Mesodermal cell (in vitro differentiated cells): Measurements from ENCODE around the gene PSKH1.
"Not testable (repeated sequence)": the region's sequence is repeated elsewhere in the genome, so short reads cannot be mapped to it uniquely, and the experiment has no call there.

Source experiments
- H3K27ac ChIP-seq: 2 replicates; pipeline ENCODE4 v1.7.0; 2013; ENCODE audit warnings: mild to moderate bottlenecking, low read depth, low read length, moderate library complexity; ENCODE audit not compliant: severe bottlenecking
- H3K36me3 ChIP-seq: 2 replicates; pipeline ENCODE4 v1.7.1; 2013; ENCODE audit warnings: mild to moderate bottlenecking, low read length, moderate library complexity; ENCODE audit not compliant: control insufficient read depth, insufficient read depth
- H3K4me1 ChIP-seq: one replicate; pipeline ENCODE4 v1.7.1; 2013; ENCODE audit warnings: mild to moderate bottlenecking, low read length; ENCODE audit not compliant: insufficient read depth, control insufficient read depth, poor library complexity, severe bottlenecking
- H3K4me3 ChIP-seq: 2 replicates; pipeline ENCODE4 v1.7.0; 2013; ENCODE audit warnings: low read length, control low read depth, mild to moderate bottlenecking; ENCODE audit not compliant: insufficient read depth, poor library complexity, severe bottlenecking; ENCODE audit errors: extremely low read depth
- H3K9me3 ChIP-seq: 2 replicates; pipeline ENCODE4 v1.7.1; 2013; ENCODE audit warnings: mild to moderate bottlenecking, low read length, moderate library complexity; ENCODE audit not compliant: control insufficient read depth
- WGBS, 2 experiments: methylation state at CpG; one replicate each; pipeline ENCODE4 v1.1.5; 2013; ENCODE audit warnings: missing lambda C conversion rate in 2 of 2; ENCODE audit not compliant: insufficient coverage in 2 of 2; 5-methylcytosine and 5-hydroxymethylcytosine counted together

PSKH1 gene

DNA sequence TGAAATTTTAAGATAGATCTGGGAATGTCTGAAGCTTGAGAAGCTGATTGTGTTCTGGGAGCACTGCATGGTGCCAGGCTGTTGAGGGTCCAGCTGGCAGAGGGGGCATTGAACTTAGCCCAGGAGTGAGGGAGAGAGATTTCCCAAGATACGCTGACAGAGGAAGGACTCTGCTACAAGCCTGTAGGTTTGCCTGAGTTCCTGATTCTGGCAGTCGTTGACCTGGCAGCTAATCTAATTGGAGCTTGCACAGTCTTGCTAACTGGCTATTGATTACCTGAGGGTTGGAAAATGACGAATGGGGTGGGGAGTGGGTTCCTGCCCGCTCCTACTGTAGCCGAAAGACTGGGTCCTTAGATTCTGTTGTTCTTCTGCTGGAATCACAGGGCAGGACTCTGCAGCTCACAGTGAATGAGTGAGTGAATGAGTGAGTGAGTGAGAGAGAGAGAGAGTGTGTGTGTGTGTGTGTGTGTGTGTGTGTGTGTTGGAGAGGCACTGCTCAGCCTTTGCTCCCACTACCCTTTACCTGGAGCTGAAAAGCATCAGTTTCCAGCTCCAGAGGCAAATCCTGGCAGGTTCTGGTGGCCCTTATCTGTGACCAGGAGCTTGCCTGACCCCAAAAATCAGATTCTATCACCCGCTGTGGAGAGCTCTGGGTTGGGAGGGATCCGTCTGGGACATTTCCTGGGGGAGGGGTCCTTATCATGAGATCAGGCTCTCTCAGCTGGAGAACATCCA is 21.9 kb downstream of the PSKH1 start:
- H3K36me3 ChIP-seq, result peaks cover 28% of the 10 kb centered on the region
- 80 to 82% methylated on average over 5 of the region's 7 CpGs for WGBS, 2 experiments
- no peaks in the 10 kb centered on the region for H3K9me3 ChIP-seq
- H3K4me3 ChIP-seq, result no peak overlapping the region
- peaks cover 34% of the 10 kb centered on the region for H3K4me1 ChIP-seq
- H3K27ac ChIP-seq, result peak overlapping the region; percentile 23

DNA sequence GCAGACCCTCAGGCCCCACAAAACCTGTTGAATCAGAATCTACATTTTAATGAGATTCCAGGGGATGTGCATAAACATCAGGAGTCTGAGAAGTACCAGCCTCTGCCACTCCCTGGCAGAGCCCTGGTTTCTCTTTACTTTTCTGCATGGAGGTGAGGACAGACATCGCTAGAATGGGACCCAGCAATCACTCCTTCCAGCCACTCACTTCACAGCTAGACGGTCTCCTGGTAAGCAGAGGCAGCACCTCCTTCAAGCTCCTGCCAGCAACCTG is 22.4 kb downstream of the PSKH1 start:
- H3K4me1 ChIP-seq, result peaks cover 34% of the 10 kb centered on the region
- not testable (repeated sequence) for H3K9me3 ChIP-seq, H3K27ac ChIP-seq, H3K4me3 ChIP-seq
- peaks cover 28% of the 10 kb centered on the region for H3K36me3 ChIP-seq
- no CpG with 5 or more reads among the region's 2 CpGs for WGBS, 2 experiments

DNA sequence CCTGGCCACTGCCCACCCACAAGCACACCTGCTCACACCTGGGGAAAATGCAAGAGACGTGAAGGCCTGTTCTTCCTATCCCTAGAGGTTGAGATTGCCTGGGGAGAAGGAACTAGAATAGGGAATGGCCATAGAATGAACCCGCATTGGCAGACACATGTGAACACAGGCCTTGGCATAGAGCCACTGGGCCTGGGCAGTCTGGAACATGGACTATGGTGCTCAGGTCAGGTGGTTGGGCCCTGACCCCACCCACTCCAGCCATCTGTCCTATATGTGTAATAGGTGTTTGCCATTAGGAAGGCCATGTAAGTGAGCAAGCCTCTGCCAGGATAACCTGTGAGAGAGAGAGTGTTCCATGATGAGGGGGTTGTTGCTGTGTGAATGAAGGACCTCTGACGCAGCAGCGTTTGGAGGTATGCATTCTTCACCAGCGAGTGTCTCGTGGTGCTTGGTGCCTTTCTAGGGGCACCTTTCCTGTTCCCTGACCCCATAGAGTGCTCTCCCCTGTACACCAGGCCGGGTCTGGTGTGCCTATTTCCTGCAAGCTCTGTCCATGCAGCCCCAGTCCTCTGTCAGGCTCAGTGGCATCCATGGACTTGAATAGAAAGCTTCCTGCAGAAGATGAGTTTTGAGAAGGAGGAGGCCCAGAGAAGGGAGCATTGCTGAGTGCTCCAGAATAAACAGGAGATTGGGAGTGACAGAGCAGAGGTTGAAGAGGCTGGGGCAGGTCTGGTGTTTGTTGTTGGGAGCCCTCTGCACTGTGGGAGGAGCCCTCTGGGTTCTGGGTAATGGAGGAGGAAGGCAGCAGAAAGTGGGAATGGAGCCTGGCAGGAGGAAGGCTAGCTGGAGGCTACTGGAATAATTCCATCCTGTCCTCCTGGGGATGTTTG is 23.0 kb downstream of the PSKH1 start:
- Histone ChIP-seq H3K4me3 (no peak overlapping the region), H3K4me1 (peaks cover 34% of the 10 kb centered on the region), H3K9me3 (no peaks in the 10 kb centered on the region), H3K36me3 (peaks cover 29% of the 10 kb centered on the region), H3K27ac (no peak overlapping the region)
- WGBS, 2 experiments, result 90 to 95% methylated on average over 5 to 6 of the region's 7 CpGs

DNA sequence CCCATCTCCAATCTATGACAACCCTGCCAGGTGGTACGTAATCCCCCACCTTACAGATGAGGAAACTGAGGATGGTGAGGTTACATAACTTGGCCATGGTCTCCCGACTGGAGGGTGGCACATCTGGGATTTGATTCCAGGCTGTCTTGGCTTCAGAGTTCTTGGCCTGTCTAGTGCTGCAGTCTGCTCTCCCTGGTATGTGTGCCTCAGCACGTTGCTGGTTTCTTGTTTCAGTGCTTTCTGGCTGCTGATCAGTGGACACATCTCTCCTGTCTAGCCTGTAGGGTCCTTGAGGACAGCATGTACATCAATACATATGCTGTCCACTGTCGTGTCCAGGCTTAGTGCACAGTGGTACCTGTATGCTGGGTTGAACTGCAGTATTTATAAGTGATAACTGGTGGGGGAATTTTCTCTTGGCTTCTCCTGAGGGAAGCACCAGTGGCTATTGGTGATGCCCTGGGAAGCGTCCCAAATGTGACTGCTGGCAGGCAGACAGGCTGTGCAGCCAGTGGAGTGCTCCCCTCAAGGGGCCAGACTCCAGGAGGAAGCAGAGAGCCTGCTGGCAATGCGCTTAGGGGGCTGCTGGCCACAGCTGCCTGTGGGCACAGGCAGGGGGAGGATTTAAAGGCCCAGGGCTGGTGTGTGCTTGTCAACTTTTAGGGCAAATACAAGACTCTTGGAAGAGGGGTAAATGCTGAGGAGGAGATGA is 24.2 kb downstream of the PSKH1 start:
- H3K4me1 ChIP-seq, result peaks cover 35% of the 10 kb centered on the region
- H3K9me3 ChIP-seq, result no peaks in the 10 kb centered on the region
- H3K36me3 ChIP-seq, result peaks cover 17% of the 10 kb centered on the region
- no peak overlapping the region for H3K4me3 ChIP-seq
- peak overlapping the region; percentile 85 for H3K27ac ChIP-seq
- WGBS, 2 experiments, result 85 to 88% methylated on average over 4 to 5 of the region's 6 CpGs

DNA sequence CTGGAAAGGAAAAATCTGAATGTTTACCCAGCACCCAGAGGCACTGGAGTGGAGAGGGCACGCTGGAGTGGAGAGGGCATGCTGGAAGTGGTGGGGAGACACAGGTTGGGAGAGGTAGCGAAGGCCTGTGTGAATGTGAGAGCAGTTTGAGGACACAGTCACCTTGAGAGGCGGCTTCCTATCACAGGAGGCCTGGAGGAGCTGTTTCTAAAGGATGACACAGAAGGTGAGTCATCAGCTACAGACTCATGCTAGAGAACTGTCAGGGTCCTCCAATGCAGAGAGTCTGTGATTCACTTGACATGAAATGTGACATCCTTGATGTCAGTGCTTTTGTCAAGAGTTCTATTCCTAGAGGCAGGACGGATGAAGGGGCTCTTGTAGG is 24.8 kb downstream of the PSKH1 start:
- H3K36me3 ChIP-seq, result peaks cover 16% of the 10 kb centered on the region
- peaks cover 37% of the 10 kb centered on the region for H3K4me1 ChIP-seq
- 60 to 71% methylated on average over 1 to 4 of the region's 4 CpGs for WGBS, 2 experiments
- no peaks in the 10 kb centered on the region for H3K9me3 ChIP-seq
- H3K4me3 ChIP-seq, result no peak overlapping the region
- peak overlapping the region; percentile 85 for H3K27ac ChIP-seq

DNA sequence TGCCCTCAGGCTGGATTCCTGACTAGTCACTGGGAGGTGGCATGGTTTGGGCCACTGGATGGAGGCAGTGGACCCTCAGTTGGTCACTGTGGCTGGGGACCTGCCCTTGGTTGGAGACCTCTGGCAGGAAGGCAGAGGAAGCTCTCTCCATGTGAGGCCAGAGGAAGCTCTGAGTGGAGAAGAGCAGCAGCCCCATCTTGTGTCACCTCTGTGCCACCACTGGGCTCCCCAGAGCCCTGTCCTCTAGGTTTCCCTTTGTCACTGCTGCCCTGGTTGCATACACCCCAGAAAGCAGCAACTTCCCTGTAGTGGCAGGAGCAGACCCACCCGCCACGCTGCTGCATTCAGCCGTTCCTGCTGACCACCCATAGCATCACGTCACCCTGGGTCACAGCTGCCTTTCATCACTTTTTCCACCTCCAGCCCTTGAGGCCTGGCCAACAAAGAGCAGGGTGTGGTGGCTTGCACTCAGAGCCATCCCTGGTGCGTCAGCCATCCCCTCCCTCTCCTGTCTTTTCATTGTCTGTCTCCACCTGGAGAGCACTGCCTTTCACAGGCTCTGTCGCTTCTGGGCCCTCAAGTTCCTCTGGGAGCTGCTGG is 26.7 kb downstream of the PSKH1 start:
- WGBS, 2 experiments, result 88 to 97% methylated on average over 4 to 5 of the region's 6 CpGs
- no peak overlapping the region for H3K27ac ChIP-seq
- H3K9me3 ChIP-seq, result no peaks in the 10 kb centered on the region
- no peak overlapping the region for H3K4me3 ChIP-seq
- peaks cover 15% of the 10 kb centered on the region for H3K36me3 ChIP-seq
- peaks cover 36% of the 10 kb centered on the region for H3K4me1 ChIP-seq

DNA sequence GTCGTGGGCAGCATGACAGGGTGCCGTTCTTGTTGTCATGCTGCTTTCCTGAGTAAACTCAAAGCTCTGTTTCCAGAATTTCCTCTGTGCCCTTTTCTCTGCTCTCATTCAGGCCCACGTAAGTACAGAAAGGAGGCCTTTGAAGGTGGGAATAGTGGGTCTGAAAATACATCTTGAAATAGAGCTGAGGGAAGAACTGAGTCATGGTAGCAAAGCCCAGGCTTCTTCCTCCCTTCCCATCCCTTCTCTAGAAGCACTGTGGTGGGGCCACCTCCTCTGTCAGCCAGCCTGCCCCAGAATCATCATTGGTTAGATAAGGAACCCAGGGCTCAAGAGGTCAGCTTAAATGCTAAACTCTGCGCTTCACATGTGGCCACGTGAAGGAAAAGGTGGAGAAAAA is 29.2 kb downstream of the PSKH1 start:
- 89 to 91% methylated on average over 4 of the region's 5 CpGs for WGBS, 2 experiments
- Histone ChIP-seq H3K36me3 (peaks cover 15% of the 10 kb centered on the region), H3K4me3 (no peak overlapping the region), H3K9me3 (no peaks in the 10 kb centered on the region), H3K27ac (peak overlapping the region; percentile 62), H3K4me1 (peaks cover 13% of the 10 kb centered on the region)

DNA sequence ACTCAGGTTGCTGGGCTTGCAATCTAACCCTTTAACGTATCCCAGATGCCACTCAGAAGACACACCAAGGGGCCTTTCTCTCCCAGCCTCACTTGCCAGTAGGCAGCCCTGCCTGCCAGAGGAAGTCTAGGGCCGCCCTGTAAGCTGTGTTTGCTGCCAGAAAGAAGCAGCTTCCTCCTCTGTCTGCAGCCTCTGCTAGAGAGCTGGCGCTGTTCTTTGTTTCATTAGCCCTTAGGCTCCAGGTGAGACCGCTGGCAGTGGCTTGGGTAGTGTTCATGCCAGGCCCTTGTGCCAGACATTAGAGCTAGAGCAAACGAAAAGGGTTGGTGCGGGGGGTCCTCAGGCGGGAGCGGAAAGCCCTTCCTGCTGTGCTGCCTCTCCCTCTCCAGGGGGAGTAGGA is 29.7 kb downstream of the PSKH1 start:
- H3K27ac ChIP-seq, result no peak overlapping the region
- peaks cover 18% of the 10 kb centered on the region for H3K36me3 ChIP-seq
- H3K9me3 ChIP-seq, result no peaks in the 10 kb centered on the region
- WGBS, 2 experiments, result 92 to 93% methylated on average over 7 to 8 of the region's 8 CpGs
- no peak overlapping the region for H3K4me3 ChIP-seq
- peaks cover 8% of the 10 kb centered on the region for H3K4me1 ChIP-seq

DNA sequence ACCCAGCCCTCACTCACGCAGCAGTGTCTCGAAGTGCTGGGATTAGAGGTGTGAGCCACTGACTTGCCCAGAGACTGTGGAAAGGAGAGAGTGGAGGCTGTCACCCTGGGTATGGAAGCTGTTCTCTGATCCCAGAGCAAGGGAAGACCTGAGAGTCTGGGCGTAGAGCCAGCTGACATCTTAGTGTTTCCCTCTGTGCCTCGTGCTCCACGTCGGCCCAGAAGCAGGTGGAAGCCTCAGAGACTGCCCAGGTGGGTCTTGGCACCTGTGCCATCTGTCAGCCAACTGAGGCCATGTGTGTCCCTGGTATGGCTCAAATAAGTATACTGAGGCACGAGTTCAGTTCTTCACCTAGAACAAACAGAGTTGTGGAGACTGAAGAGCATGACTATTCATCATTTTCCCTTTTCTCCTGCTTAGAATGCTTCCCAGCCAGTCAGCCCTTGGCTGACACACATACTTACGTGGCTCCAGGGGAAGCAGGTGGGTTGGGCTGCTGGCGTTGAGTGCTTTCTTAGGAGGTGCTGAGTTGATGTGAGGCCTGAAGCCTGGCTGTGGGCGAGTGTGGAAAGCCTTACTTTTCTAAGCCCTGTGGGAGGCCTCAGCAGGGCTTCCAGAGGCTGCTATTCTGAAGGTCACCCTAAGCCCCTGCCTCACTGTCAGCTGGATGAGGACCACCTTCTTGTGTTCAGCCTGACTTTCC is 30.5 kb downstream of the PSKH1 start:
- H3K4me3 ChIP-seq, result no peak overlapping the region
- 95 to 97% methylated on average over 6 to 8 of the region's 10 CpGs for WGBS, 2 experiments
- no peak overlapping the region for H3K27ac ChIP-seq
- H3K4me1 ChIP-seq, result peaks cover 3% of the 10 kb centered on the region
- no peaks in the 10 kb centered on the region for H3K9me3 ChIP-seq
- H3K36me3 ChIP-seq, result peaks cover 22% of the 10 kb centered on the region
